PFSK-1 (cell line): ENCODE measurements around the gene NT5C2.

Source experiments
- FOXP2 ChIP-seq: optimal IDR thresholded peaks from 2 replicates; pipeline ENCODE3; 2011; ENCODE audit warnings: borderline replicate concordance, control low read depth, inconsistent platforms; ENCODE audit not compliant: insufficient read depth; ENCODE audit errors: extremely low read length, extremely low read depth
- POLR2AphosphoS5 ChIP-seq: IDR thresholded peaks from 2 replicates; pipeline ENCODE4 v1.6.1; 2012; ENCODE audit warnings: low read depth, mild to moderate bottlenecking, control low read depth, low read length, moderate library complexity
- REST ChIP-seq, 2 experiments: IDR thresholded peaks; 2 replicates each; pipeline versions ENCODE4 v1.6.1 to v1.8.0; 2011 to 2012; ENCODE audit warnings: low read depth in 2 of 2, low read length in 2 of 2, control low read depth in 1 of 2, inconsistent platforms in 1 of 2, mild to moderate bottlenecking in 1 of 2, moderate library complexity in 1 of 2; ENCODE audit not compliant: insufficient read depth in 1 of 2
- SIN3A ChIP-seq: IDR thresholded peaks from 2 replicates; pipeline ENCODE4 v1.6.1; 2012; ENCODE audit warnings: mild to moderate bottlenecking, low read length, moderate library complexity, borderline replicate concordance; ENCODE audit not compliant: insufficient read depth
- TAF1 ChIP-seq: IDR thresholded peaks from 2 replicates; pipeline ENCODE4 v1.6.1; 2012; ENCODE audit warnings: low read length, control low read depth, borderline replicate concordance; ENCODE audit not compliant: insufficient read depth

The NT5C2 gene

GRCh38 chr10:103078676-103079075 is 114.4 kb downstream of the NT5C2 start:
- TF ChIP-seq POLR2AphosphoS5 (no peak), TAF1 (no peak)

GRCh38 chr10:103078309-103078615 is 114.8 kb downstream of the NT5C2 start:
- TF ChIP-seq POLR2AphosphoS5 (no peak), TAF1 (no peak), REST (IDR thresholded peaks at IDR 0.05; ENCODE audit: insufficient read depth in 1 of 2, low read depth in 2 of 2, low read length in 2 of 2) (no peak), FOXP2 (no peak), SIN3A (no peak)

- no peak for TF ChIP-seq POLR2AphosphoS5
- no peak for TF ChIP-seq REST (IDR thresholded peaks at IDR 0.05; ENCODE audit: insufficient read depth in 1 of 2, low read depth in 2 of 2, low read length in 2 of 2)
- no peak for TF ChIP-seq FOXP2
- no peak for TF ChIP-seq TAF1
- TF ChIP-seq SIN3A, result no peak
Observed at GRCh38 chr10:103077491-103078308, 115.4 kb downstream of the NT5C2 start.

- TF ChIP-seq TAF1 (no peak), FOXP2 (no peak), POLR2AphosphoS5 (no peak), REST (IDR thresholded peaks at IDR 0.05; ENCODE audit: insufficient read depth in 1 of 2, low read depth in 2 of 2, low read length in 2 of 2) (no peak), SIN3A (no peak)
Observed at GRCh38 chr10:103077020-103077419, 116.1 kb downstream of the NT5C2 start.

- TF ChIP-seq SIN3A (no peak), POLR2AphosphoS5 (no peak), TAF1 (no peak), REST (IDR thresholded peaks at IDR 0.05; ENCODE audit: insufficient read depth in 1 of 2, low read depth in 2 of 2, low read length in 2 of 2) (no peak), FOXP2 (no peak)
Observed at GRCh38 chr10:103072891-103073290, 120.2 kb downstream of the NT5C2 start.
